NT2/D1 (cell line): Measurements from ENCODE around the gene PLK5.
"Not testable (repeated sequence)": the region's sequence is repeated elsewhere in the genome, so short reads cannot be mapped to it uniquely, and the experiment has no call there.

Experiments used
- DNase-seq: peaks from one replicate; pipeline ENCODE4 v3.0.0-alpha.2; 2011; ENCODE audit warnings: low read depth, low spot score
- H3K27me3 ChIP-seq: 2 replicates; pipeline ENCODE4 v1.6.0; 2011; ENCODE audit warnings: mild to moderate bottlenecking; ENCODE audit not compliant: insufficient read length, insufficient read depth
- H3K36me3 ChIP-seq: 2 replicates; pipeline ENCODE4 v1.6.1; 2011; ENCODE audit warnings: mild to moderate bottlenecking, low read length, mixed read lengths; ENCODE audit not compliant: insufficient read depth, insufficient read length
- H3K4me1 ChIP-seq: 2 replicates; pipeline ENCODE4 v1.5.1; 2011; ENCODE audit not compliant: insufficient read depth, insufficient read length
- H3K4me3 ChIP-seq: 2 replicates; pipeline ENCODE4 v1.5.1; 2011; ENCODE audit warnings: low read depth; ENCODE audit not compliant: insufficient read length
- H3K9ac ChIP-seq: 2 replicates; pipeline ENCODE4 v1.6.0; 2011; ENCODE audit warnings: low read depth; ENCODE audit not compliant: insufficient read length
- H3K9me3 ChIP-seq: 2 replicates; pipeline ENCODE4 v1.5.1; 2011; ENCODE audit warnings: mild to moderate bottlenecking, low read length; ENCODE audit not compliant: insufficient read depth
- SUZ12 ChIP-seq: IDR thresholded peaks from 2 replicates; pipeline ENCODE4 v1.6.1; 2011; ENCODE audit not compliant: insufficient read length, insufficient read depth; ENCODE audit errors: extremely low read depth
- YY1 ChIP-seq: IDR thresholded peaks from 2 replicates; pipeline ENCODE4 v1.6.1; 2011; ENCODE audit not compliant: insufficient read length, insufficient read depth
- ZNF274 ChIP-seq: IDR thresholded peaks from 2 replicates; pipeline ENCODE4 v1.6.1; 2011; ENCODE audit warnings: mild to moderate bottlenecking, low read depth, low read length

The PLK5 gene

DNA sequence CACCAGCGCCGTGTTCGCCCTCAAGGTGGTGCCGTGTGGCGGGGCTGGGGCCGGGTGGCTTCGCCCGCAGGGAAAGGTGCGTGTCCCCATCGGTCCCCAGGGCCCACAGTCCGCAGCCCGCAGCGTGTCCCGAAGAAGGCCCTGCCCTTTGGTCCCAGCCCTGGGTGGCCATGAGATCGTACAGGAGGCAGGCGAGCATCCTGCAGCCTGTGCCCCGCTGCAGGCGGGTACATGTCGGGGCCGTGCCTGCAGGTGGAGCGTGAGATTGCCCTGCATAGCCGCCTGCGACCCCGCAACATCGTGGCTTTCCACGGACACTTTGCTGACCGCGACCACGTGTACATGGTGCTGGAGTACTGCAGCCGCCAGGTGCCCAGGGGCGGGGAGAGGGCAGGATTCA, 1.5 kb downstream of the PLK5 start:
- Histone ChIP-seq H3K9me3 (no peaks in the 10 kb centered on the region), H3K36me3 (no peaks in the 10 kb centered on the region), H3K9ac (no peak overlapping the region), H3K27me3 (peaks cover 29% of the 10 kb centered on the region), H3K4me1 (peaks cover 28% of the 10 kb centered on the region), H3K4me3 (no peak overlapping the region)
- TF ChIP-seq SUZ12 (no peak), YY1 (no peak), ZNF274 (no peak)
- no peak for DNase-seq

GRCh38 chr19:1526066-1526778, 2.3 kb downstream of the PLK5 start:
- Histone ChIP-seq H3K4me1 (peaks cover 26% of the 10 kb centered on the region), H3K9me3 (no peaks in the 10 kb centered on the region), H3K9ac (no peak overlapping the region), H3K4me3 (no peak overlapping the region), H3K36me3 (no peaks in the 10 kb centered on the region), H3K27me3 (peaks cover 29% of the 10 kb centered on the region)
- TF ChIP-seq ZNF274, result no peak
- TF ChIP-seq YY1, result no peak
- TF ChIP-seq SUZ12, result no peak
- no peak for DNase-seq

GRCh38 chr19:1526979-1527649, 3.2 kb downstream of the PLK5 start:
- Histone ChIP-seq H3K36me3 (no peaks in the 10 kb centered on the region), H3K9ac (no peak overlapping the region), H3K9me3 (no peaks in the 10 kb centered on the region), H3K27me3 (peaks cover 29% of the 10 kb centered on the region), H3K4me3 (no peak overlapping the region), H3K4me1 (peaks cover 20% of the 10 kb centered on the region)
- no peak for DNase-seq
- TF ChIP-seq YY1, result no peak
- TF ChIP-seq ZNF274, result no peak
- TF ChIP-seq SUZ12, result no peak

DNA sequence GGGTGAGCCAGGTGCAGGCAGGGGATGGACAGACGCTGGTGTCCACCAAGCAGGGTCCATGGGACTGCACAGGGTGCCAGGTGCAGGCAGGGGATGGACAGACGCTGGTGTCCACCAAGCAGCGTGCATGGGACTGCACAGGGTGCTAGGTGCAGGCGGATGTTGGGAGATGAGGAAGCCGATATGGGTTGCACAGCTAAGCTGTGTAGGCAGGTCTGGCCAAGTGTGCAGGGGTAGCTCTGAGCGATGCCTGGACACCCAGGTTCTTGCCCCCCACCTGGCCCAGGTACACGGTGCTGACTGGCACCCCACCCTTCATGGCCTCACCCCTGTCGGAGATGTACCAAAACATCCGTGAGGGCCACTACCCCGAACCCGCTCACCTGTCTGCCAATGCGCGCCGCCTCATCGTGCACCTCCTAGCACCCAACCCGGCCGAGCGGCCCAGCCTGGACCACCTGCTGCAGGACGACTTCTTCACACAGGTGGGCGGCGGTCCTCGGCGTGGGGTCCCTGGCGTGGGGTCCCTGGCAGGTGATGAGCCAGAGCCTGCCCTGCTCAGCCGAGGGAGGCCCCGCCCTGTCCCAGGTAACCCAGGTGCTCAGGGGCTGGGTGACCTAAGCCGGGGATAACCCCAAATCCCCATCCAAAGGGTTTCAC, 3.9 kb downstream of the PLK5 start:
- TF ChIP-seq YY1, result no peak
- no peak for TF ChIP-seq ZNF274
- no peak for TF ChIP-seq SUZ12
- peaks cover 28% of the 10 kb centered on the region for H3K27me3 ChIP-seq
- H3K4me3 ChIP-seq, result no peak overlapping the region

GRCh38 chr19:1528596-1529429, 4.9 kb downstream of the PLK5 start:
- no peak overlapping the region for H3K9ac ChIP-seq
- peaks cover 19% of the 10 kb centered on the region for H3K27me3 ChIP-seq
- no peaks in the 10 kb centered on the region for H3K36me3 ChIP-seq
- TF ChIP-seq SUZ12 (no peak), ZNF274 (no peak), YY1 (no peak)
- peaks cover 10% of the 10 kb centered on the region for H3K4me1 ChIP-seq
- no peak overlapping the region for H3K4me3 ChIP-seq
- no peak for DNase-seq
- H3K9me3 ChIP-seq, result no peaks in the 10 kb centered on the region

More for the DNA sequence above, 3.9 kb downstream of the PLK5 start:
- H3K9ac ChIP-seq, result no peak overlapping the region
- DNase-seq, result no peak
- H3K36me3 ChIP-seq, result no peaks in the 10 kb centered on the region
- peaks cover 18% of the 10 kb centered on the region for H3K4me1 ChIP-seq
- H3K9me3 ChIP-seq, result no peaks in the 10 kb centered on the region

DNA sequence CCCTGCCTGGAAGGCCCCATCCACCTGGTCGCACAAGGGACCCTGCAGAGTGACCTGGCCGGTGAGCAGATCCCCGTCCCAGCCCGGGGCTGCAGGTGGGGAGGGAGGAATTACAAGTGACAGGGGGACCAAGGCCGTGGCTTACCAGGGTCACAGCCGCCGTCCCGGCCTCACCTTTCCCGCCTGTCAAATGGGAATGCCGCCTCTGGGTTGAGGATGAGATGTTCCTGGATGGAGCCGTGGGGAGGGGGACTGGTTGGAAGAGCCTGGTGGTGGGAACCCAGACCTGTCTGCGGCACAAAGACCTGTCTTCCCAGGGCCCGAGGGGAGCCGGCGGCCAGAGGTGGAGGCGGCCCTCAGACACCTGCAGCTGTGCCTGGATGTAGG, 5.5 kb downstream of the PLK5 start:
- TF ChIP-seq YY1, result no peak
- TF ChIP-seq SUZ12, result no peak
- TF ChIP-seq ZNF274, result no peak
- Histone ChIP-seq H3K9ac (no peak overlapping the region), H3K9me3 (no peaks in the 10 kb centered on the region), H3K36me3 (no peaks in the 10 kb centered on the region), H3K27me3 (peaks cover 14% of the 10 kb centered on the region), H3K4me1 (peaks cover 7% of the 10 kb centered on the region), H3K4me3 (no peak overlapping the region)
- DNase-seq, result no peak

DNA sequence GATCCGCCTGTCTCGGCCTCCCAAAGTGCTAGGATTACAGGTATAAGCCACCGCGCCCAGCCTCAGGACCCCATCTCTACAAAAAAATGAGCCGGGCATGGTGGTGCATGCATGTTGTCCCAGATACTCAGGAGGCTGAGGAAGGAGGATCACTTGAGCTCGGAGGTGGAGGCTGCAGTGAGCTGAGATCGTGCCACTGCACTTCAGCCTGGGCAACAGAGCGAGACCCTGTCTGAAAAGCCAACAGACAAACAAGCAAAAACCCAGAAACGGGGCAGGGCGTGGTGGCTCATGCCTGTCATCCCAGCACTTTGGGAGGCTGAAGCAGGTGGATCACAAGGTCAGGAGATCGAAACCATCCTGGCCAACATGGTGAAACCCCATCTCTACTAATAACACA, 7.0 kb downstream of the PLK5 start:
- H3K4me3 ChIP-seq, H3K36me3 ChIP-seq, H3K27me3 ChIP-seq, DNase-seq, H3K9ac ChIP-seq, H3K4me1 ChIP-seq, H3K9me3 ChIP-seq: not testable (repeated sequence)
